PC-9 (cell line): ENCODE results near the gene SCNN1B.

Experiments
- CTCF ChIP-seq: fragments of 200-600 bp; sonication (generic); conservative IDR thresholded peaks from 2 replicates; pipeline ENCODE4 v1.6.1; 2017; ENCODE audit warnings: mixed run types, antibody characterized with exemption, mild to moderate bottlenecking, moderate library complexity
- EZH2 ChIP-seq: fragments of 200-600 bp; sonication (generic); IDR thresholded peaks from 2 replicates; pipeline ENCODE4 v1.8.0; 2017; ENCODE audit warnings: antibody characterized with exemption, low read depth

- TF ChIP-seq CTCF = no peak
- TF ChIP-seq EZH2 = no peak
Observed at GRCh38 chr16:23348579-23349469, 46.7 kb downstream of the SCNN1B start.
